Endothelial cell of umbilical vein (primary cell): Measurements from ENCODE around the gene TXNRD2. TPM values are rescaled to one million over a fixed set of nuclear protein-coding genes. Genes with fewer than 3 reads are reported as not detected.

Source experiments
- BruUV-seq: library from RNA; stranded (reverse); fragments of 400-500 nt; replicated peaks from 2 replicates; lab custom pipeline; 2021; lab: Mats Ljungman, UMichigan
- CTCF ChIA-PET: fragments of 300-600, 350-600 bp; sonication (Branson Sonifier 250); formaldehyde crosslinking; loops from one replicate; lab custom pipeline; 2021; ENCODE audit warnings: antibody characterized with exemption, inconsistent platforms; lab: Charles Lee
- POLR2A ChIA-PET: fragments of 300-600, 350-600 bp; sonication (Branson Sonifier 250); formaldehyde crosslinking; loops from one replicate; lab custom pipeline; 2021; ENCODE audit warnings: antibody characterized with exemption, inconsistent platforms; lab: Charles Lee
- DNase-seq: peaks from one replicate; pipeline ENCODE4 v3.0.0-alpha.2; 2011; ENCODE audit warnings: low read depth, low spot score
- FAIRE-seq: peaks from 2 replicates; lab custom pipeline; 2011; peaks lifted over from hg19 to GRCh38; lab: Jason Lieb, UNC
- H2AFZ ChIP-seq: 2 replicates; pipeline ENCODE4 v1.6.0; 2012; ENCODE audit warnings: low read depth, low read length, control low read depth, inconsistent platforms
- H3K27ac ChIP-seq: 2 replicates; pipeline ENCODE4 v1.5.1; 2011; ENCODE audit warnings: low read depth, mild to moderate bottlenecking, control low read depth, low read length, moderate library complexity; ENCODE audit not compliant: insufficient read depth
- H3K27me3 ChIP-seq, 2 experiments: 2 replicates each; pipeline versions ENCODE4 v1.6.0 to v1.6.1; 2011; ENCODE audit warnings: low read length in 2 of 2, mixed read lengths in 1 of 2; ENCODE audit not compliant: control insufficient read depth in 2 of 2, insufficient read depth in 2 of 2
- H3K36me3 ChIP-seq, 2 experiments: 2 replicates in 1 of 2; 3 replicates in 1 of 2; pipeline ENCODE4 v1.5.1; 2011; ENCODE audit warnings: low read length in 2 of 2, mild to moderate bottlenecking in 1 of 2, moderate library complexity in 1 of 2; ENCODE audit not compliant: control insufficient read depth in 2 of 2, insufficient read depth in 2 of 2; ENCODE audit errors: extremely low read depth in 1 of 2
- H3K4me1 ChIP-seq: 3 replicates; pipeline ENCODE4 v1.5.1; 2011; ENCODE audit warnings: mild to moderate bottlenecking, low read length; ENCODE audit not compliant: control insufficient read depth, insufficient read depth; ENCODE audit errors: extremely low read depth
- H3K4me2 ChIP-seq: 2 replicates; pipeline ENCODE4 v1.6.1; 2011; ENCODE audit warnings: low read length, control low read depth, mixed read lengths; ENCODE audit not compliant: insufficient read depth
- H3K4me3 ChIP-seq, 3 experiments: fragments of 200-600 bp in 1 of 3; sonication (generic), shearing (Covaris generic) in 1 of 3; replicated peaks in 1 of 3; 2 replicates each; pipeline ENCODE4 v1.5.1; 2011 to 2016; ENCODE audit warnings: control low read depth in 3 of 3, low read length in 3 of 3, mild to moderate bottlenecking in 2 of 3, inconsistent platforms in 1 of 3, low read depth in 1 of 3, moderate library complexity in 1 of 3; ENCODE audit not compliant: insufficient read depth in 1 of 3
- H3K79me2 ChIP-seq: 2 replicates; pipeline ENCODE4 v1.6.0; 2012; ENCODE audit warnings: low read length, inconsistent platforms; ENCODE audit not compliant: control insufficient read depth, insufficient read depth
- H3K9ac ChIP-seq: replicated peaks from 2 replicates; pipeline ENCODE3; 2011; ENCODE audit warnings: low read length, control low read depth; ENCODE audit not compliant: insufficient read depth; ENCODE audit errors: extremely low read depth
- H3K9me1 ChIP-seq: replicated peaks from 3 replicates; pipeline ENCODE4 v1.6.0; 2011; ENCODE audit warnings: mild to moderate bottlenecking, low read length; ENCODE audit not compliant: control insufficient read depth, insufficient read depth; ENCODE audit errors: extremely low read depth
- H3K9me3 ChIP-seq: replicated peaks from 2 replicates; pipeline ENCODE4 v1.5.1; 2012; ENCODE audit warnings: low read length, inconsistent platforms; ENCODE audit not compliant: control insufficient read depth, insufficient read depth
- H4K20me1 ChIP-seq: replicated peaks from 2 replicates; pipeline ENCODE3; 2011; ENCODE audit warnings: mild to moderate bottlenecking, low read length; ENCODE audit not compliant: control insufficient read depth, insufficient read depth; ENCODE audit errors: extremely low read depth
- CTCF ChIP-seq, 2 donors: IDR thresholded peaks; 1 replicate in 1 of 2; 2 replicates in 1 of 2; pipeline ENCODE4 v1.5.1; 2011; ENCODE audit warnings: low read length in 2 of 2, mild to moderate bottlenecking in 2 of 2, moderate library complexity in 2 of 2, control low read depth in 1 of 2, inconsistent platforms in 1 of 2, low read depth in 1 of 2; ENCODE audit not compliant: insufficient read depth in 1 of 2; ENCODE audit errors: extremely low read depth in 1 of 2
- EZH2 ChIP-seq: IDR thresholded peaks from 2 replicates; pipeline ENCODE4 v1.6.1; 2012; ENCODE audit warnings: borderline replicate concordance, low read depth, mild to moderate bottlenecking, moderate library complexity, low read length, inconsistent platforms; ENCODE audit not compliant: severe bottlenecking
- FOS ChIP-seq: IDR thresholded peaks from 2 replicates; pipeline ENCODE4 v1.6.1; 2011; ENCODE audit warnings: mild to moderate bottlenecking, low read length, moderate library complexity, borderline replicate concordance; ENCODE audit not compliant: insufficient read depth
- GATA2 ChIP-seq: IDR thresholded peaks from 2 replicates; pipeline ENCODE4 v1.7.0; 2011; ENCODE audit warnings: low read depth, mild to moderate bottlenecking, moderate library complexity, mixed read lengths, low read length; ENCODE audit not compliant: insufficient read length, insufficient read depth
- JUN ChIP-seq: IDR thresholded peaks from 2 replicates; pipeline ENCODE4 v1.6.1; 2011; ENCODE audit warnings: borderline replicate concordance, low read depth; ENCODE audit not compliant: insufficient read length, insufficient read depth
- MYC ChIP-seq: IDR thresholded peaks from one replicate; pipeline ENCODE4 v1.6.1; 2011; ENCODE audit warnings: mild to moderate bottlenecking, low read depth, low read length
- POLR2A ChIP-seq: IDR thresholded peaks from 2 replicates; pipeline ENCODE4 v1.6.1; 2012; ENCODE audit warnings: low read depth, mild to moderate bottlenecking, control low read depth, low read length
- POLR2AphosphoS5 ChIP-seq: IDR thresholded peaks from 2 replicates; pipeline ENCODE4 v1.6.1; 2012; ENCODE audit warnings: low read depth, mild to moderate bottlenecking, control low read depth, low read length, moderate library complexity; ENCODE audit not compliant: insufficient read depth
- dilution Hi-C: fragments of 300-500 bp; cut with MboI; formaldehyde crosslinking; loops from one replicate; pipeline ENCODE4 v1.15.0; 2019; ENCODE audit warnings: low sequenced_read_pairs; ENCODE audit not compliant: extremely low pct_ligation_motif_present
- intact Hi-C: fragments of 100-400 bp; cut with micrococcal nuclease; formaldehyde crosslinking; loops from one replicate; pipeline ENCODE4 v1.10.0; 2022
- polyA plus RNA-seq, 4 experiments: library from polyadenylated mRNA; depleted of rRNA in 3 of 4; stranded (reverse) in 3 of 4; unstranded in 1 of 4; fragments of >200 nt; gene quantifications; 2 replicates each; pipeline versions ENCODE4 v1.2.1 to v1.2.3, GENCODE V29; 2011 to 2012; ENCODE audit warnings: missing spikeins in 1 of 4
- total RNA-seq: library from RNA; stranded (reverse); gene quantifications from 2 replicates; pipeline ENCODE4 v1.2.3, GENCODE V29; 2021
- TF ChIP-seq, protein P1 (sequence below): IDR thresholded peaks from 2 replicates; pipeline ENCODE4 v1.6.1; 2011; ENCODE audit not compliant: insufficient read depth, insufficient read length

The TXNRD2 gene
- total and polyA plus RNA-seq, 2 donors (not counting 3 experiments of a cell fraction or from before 2014, with no cell fraction given) = 211 to 440 TPM

- ChIA-PET POLR2A (no interaction called here), CTCF (interaction anchor here (6.5 kb wide), 1 partner anchor 173 kb away, joined by 51 read pairs; no protein-coding TSS in a partner anchor)
- Histone ChIP-seq H3K4me2 (no peak overlapping the region), H3K4me3 (no peak overlapping the region), H3K27ac (no peak overlapping the region), H4K20me1 (no peaks in the 10 kb centered on the region), H3K4me1 (no peaks in the 10 kb centered on the region), H3K9ac (no peak overlapping the region), H3K27me3 (no peaks in the 10 kb centered on the region), H3K79me2 (no peaks in the 10 kb centered on the region), H3K9me1 (no peaks in the 10 kb centered on the region), H2AFZ (no peak overlapping the region), H3K36me3 (peaks cover 1 to 6% of the 10 kb centered on the region in 2 experiments), H3K9me3 (no peaks in the 10 kb centered on the region)
- BruUV-seq = no TSS peak
- no peak for TF ChIP-seq EZH2
- TF ChIP-seq POLR2AphosphoS5 = no peak
- no peak for TF ChIP-seq CTCF (IDR thresholded peaks at IDR 0.05; ENCODE audit: extremely low read depth in 1 of 2, insufficient read depth in 1 of 2, low read depth in 1 of 2, low read length in 2 of 2)
- no peak for TF ChIP-seq GATA2
- no peak for TF ChIP-seq FOS
- TF ChIP-seq, protein P1, sequence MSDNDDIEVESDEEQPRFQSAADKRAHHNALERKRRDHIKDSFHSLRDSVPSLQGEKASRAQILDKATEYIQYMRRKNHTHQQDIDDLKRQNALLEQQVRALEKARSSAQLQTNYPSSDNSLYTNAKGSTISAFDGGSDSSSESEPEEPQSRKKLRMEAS = no peak
- TF ChIP-seq POLR2A = no peak
- TF ChIP-seq MYC = no peak
- TF ChIP-seq JUN = no peak
- DNase-seq (no peak), FAIRE-seq (no peak)
- dilution Hi-C loops (no loop called here), intact Hi-C loops (no loop called here)
Observed at GRCh38 chr22:19903513-19903912, 38.1 kb downstream of the TXNRD2 start.
